ENCODE measurements around the gene MPV17L2. TPM values are rescaled to one million over a fixed set of nuclear protein-coding genes. Genes with fewer than 3 reads are reported as not detected.

MPV17L2 gene
- total and polyA plus RNA-seq, 4 donors, result 3.6 to 28.0 (median 14.1) TPM

DNA sequence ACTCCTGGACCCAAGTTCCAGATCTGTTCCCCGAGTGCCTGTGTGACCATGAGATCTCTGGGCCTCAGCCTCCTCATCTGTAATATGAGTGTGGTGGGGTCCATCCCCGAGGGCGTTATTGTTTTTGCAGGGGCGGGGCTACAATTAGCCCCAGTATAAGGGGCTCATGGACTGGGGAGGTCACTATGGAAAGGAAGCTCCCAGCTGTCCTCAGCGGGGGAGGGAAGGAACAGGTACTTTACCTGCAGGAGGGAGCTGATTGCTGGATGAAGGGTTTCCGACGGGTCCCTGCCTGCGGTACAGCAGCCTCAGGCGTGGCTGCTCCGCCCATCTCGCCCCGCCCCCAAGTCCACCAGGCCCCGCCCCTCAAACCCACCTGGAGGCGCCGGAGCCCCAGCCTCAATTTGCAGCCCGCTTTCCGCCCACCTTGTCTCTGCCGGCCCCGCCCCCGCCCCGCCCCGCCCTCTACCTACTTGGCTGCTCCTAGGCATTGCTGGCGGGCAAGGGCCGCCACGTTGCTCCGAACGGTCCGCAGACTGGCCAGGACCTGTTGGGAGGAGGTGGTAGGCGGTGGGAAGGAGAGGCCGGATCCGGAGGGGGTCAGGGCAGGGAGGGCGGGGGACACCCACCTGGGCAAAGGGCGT lies 27.7 kb downstream of the MPV17L2 start:
- Histone ChIP-seq H3K27ac (ENCODE audit: low read depth in 1 of 2, low read length in 2 of 2) (no peak overlapping the region), H3K4me3 (ENCODE audit: low read depth in 1 of 3, low read length in 3 of 3) (no peak overlapping the region), H3K9ac (ENCODE audit: low read depth in 1 of 2, low read length in 2 of 2) (no peak overlapping the region), H3K27me3 (ENCODE audit: control insufficient read depth in 4 of 4, insufficient read depth in 4 of 4, low read length in 3 of 4) (peaks cover 0 to 2% (median 0%) of the 10 kb centered on the region in 4 donors), H3K9me3 (ENCODE audit: control insufficient read depth in 4 of 4, low read length in 3 of 4) (no peaks in the 10 kb centered on the region), H3K36me3 (ENCODE audit: control insufficient read depth in 4 of 4, insufficient read depth in 3 of 4, low read depth in 1 of 4, low read length in 3 of 4) (no peaks in the 10 kb centered on the region), H3K4me1 (ENCODE audit: control insufficient read depth in 4 of 4, insufficient read depth in 4 of 4, low read length in 3 of 4) (peaks cover 2 to 11% (median 6%) of the 10 kb centered on the region in 4 donors)
- TF ChIP-seq EGR1 (IDR thresholded peaks at IDR 0.05; ENCODE audit: low read depth in 2 of 2), result no peak
- no peak for TF ChIP-seq ATF3 (IDR thresholded peaks at IDR 0.05)
- TF ChIP-seq, protein P1, sequence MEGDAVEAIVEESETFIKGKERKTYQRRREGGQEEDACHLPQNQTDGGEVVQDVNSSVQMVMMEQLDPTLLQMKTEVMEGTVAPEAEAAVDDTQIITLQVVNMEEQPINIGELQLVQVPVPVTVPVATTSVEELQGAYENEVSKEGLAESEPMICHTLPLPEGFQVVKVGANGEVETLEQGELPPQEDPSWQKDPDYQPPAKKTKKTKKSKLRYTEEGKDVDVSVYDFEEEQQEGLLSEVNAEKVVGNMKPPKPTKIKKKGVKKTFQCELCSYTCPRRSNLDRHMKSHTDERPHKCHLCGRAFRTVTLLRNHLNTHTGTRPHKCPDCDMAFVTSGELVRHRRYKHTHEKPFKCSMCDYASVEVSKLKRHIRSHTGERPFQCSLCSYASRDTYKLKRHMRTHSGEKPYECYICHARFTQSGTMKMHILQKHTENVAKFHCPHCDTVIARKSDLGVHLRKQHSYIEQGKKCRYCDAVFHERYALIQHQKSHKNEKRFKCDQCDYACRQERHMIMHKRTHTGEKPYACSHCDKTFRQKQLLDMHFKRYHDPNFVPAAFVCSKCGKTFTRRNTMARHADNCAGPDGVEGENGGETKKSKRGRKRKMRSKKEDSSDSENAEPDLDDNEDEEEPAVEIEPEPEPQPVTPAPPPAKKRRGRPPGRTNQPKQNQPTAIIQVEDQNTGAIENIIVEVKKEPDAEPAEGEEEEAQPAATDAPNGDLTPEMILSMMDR (IDR thresholded peaks at IDR 0.05; ENCODE audit: low read depth, low read length, missing input control), result no peak
- TF ChIP-seq MAX (IDR thresholded peaks at IDR 0.05), result no peak
- no peak for TF ChIP-seq SP1 (IDR thresholded peaks at IDR 0.05)
- TF ChIP-seq YY1 (IDR thresholded peaks at IDR 0.05), result no peak
- TF ChIP-seq HNF4G (IDR thresholded peaks at IDR 0.05), result no peak
- TF ChIP-seq HNF4A (conservative IDR thresholded peaks at IDR 0.05), result no peak
- TF ChIP-seq JUND (IDR thresholded peaks at IDR 0.05), result no peak
- TF ChIP-seq RAD21 (IDR thresholded peaks at IDR 0.05), result no peak
- no peak for TF ChIP-seq GABPA (IDR thresholded peaks at IDR 0.05 in 1 of 2, conservative IDR thresholded peaks at IDR 0.05 in 1 of 2)
- TF ChIP-seq TAF1 (conservative IDR thresholded peaks at IDR 0.05), result no peak
- WGBS, result 9% methylated on average over 33 of the region's 33 CpGs
- no peak for DNase-seq (ENCODE audit: low spot score)

GRCh38 chr19:18221815-18222725 lies 29.1 kb downstream of the MPV17L2 start:
- peaks cover 4 to 14% (median 7%) of the 10 kb centered on the region in 4 donors for H3K4me1 ChIP-seq (ENCODE audit: control insufficient read depth in 4 of 4, insufficient read depth in 4 of 4, low read length in 3 of 4)
- TF ChIP-seq, protein P1 (IDR thresholded peaks at IDR 0.05; ENCODE audit: low read depth, low read length, missing input control), result no peak
- TF ChIP-seq RAD21 (IDR thresholded peaks at IDR 0.05) (no peak), NR2F2 (IDR thresholded peaks at IDR 0.05) (no peak), FOXA1 (IDR thresholded peaks at IDR 0.05) (no peak), FOXA2 (IDR thresholded peaks at IDR 0.05) (no peak), ZBTB33 (IDR thresholded peaks at IDR 0.05) (no peak), MAX (IDR thresholded peaks at IDR 0.05) (no peak), REST (IDR thresholded peaks at IDR 0.05) (no peak), GABPA (IDR thresholded peaks at IDR 0.05 in 1 of 2, conservative IDR thresholded peaks at IDR 0.05 in 1 of 2) (no peak), HNF4G (IDR thresholded peaks at IDR 0.05) (no peak), HNF4A (conservative IDR thresholded peaks at IDR 0.05) (no peak)
- H3K9me3 ChIP-seq (ENCODE audit: control insufficient read depth in 4 of 4, low read length in 3 of 4), result no peaks in the 10 kb centered on the region
- H3K36me3 ChIP-seq (ENCODE audit: control insufficient read depth in 4 of 4, insufficient read depth in 3 of 4, low read depth in 1 of 4, low read length in 3 of 4), result no peaks in the 10 kb centered on the region
- WGBS, result 85% methylated on average over 25 of the region's 25 CpGs
- H3K4me3 ChIP-seq (ENCODE audit: low read depth in 1 of 3, low read length in 3 of 3), result no peak overlapping the region
- H3K9ac ChIP-seq (ENCODE audit: low read depth in 1 of 2, low read length in 2 of 2), result no peak overlapping the region
- H3K27me3 ChIP-seq (ENCODE audit: control insufficient read depth in 4 of 4, insufficient read depth in 4 of 4, low read length in 3 of 4), result peaks cover 0 to 2% (median 0%) of the 10 kb centered on the region in 4 donors
- DNase-seq (ENCODE audit: low spot score), result no peak
- no peak overlapping the region for H3K27ac ChIP-seq (ENCODE audit: low read depth in 1 of 2, low read length in 2 of 2)
